GM12873 (cell line): ENCODE measurements around the gene SLC2A4.

Source experiments
- TF ChIP-seq, protein P1 (sequence below): IDR thresholded peaks from 2 replicates; pipeline ENCODE4 v1.5.1; 2012; ENCODE audit warnings: low read depth, mild to moderate bottlenecking, moderate library complexity, low read length, control low read depth; ENCODE audit not compliant: insufficient read depth; ENCODE audit errors: missing control alignments

SLC2A4 gene

GRCh38 chr17:7283471-7284216 is 2.1 kb downstream of the SLC2A4 start:
- TF ChIP-seq, protein P1, sequence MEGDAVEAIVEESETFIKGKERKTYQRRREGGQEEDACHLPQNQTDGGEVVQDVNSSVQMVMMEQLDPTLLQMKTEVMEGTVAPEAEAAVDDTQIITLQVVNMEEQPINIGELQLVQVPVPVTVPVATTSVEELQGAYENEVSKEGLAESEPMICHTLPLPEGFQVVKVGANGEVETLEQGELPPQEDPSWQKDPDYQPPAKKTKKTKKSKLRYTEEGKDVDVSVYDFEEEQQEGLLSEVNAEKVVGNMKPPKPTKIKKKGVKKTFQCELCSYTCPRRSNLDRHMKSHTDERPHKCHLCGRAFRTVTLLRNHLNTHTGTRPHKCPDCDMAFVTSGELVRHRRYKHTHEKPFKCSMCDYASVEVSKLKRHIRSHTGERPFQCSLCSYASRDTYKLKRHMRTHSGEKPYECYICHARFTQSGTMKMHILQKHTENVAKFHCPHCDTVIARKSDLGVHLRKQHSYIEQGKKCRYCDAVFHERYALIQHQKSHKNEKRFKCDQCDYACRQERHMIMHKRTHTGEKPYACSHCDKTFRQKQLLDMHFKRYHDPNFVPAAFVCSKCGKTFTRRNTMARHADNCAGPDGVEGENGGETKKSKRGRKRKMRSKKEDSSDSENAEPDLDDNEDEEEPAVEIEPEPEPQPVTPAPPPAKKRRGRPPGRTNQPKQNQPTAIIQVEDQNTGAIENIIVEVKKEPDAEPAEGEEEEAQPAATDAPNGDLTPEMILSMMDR, result no peak

DNA sequence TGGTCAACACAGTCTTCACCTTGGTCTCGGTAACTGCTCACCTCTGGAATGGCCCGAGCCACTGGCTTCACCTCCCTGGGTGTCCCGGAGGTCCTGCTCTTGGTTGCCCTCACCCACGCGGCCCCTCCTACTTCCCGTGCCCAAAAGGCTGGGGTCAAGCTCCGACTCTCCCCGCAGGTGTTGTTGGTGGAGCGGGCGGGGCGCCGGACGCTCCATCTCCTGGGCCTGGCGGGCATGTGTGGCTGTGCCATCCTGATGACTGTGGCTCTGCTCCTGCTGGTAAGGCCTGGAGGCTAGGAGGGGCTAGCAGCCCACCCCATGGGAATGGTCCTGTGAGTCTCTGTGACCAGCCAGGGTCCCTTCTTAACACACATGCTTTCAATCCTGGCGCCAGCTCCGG is 3.4 kb downstream of the SLC2A4 start:
- TF ChIP-seq, protein P1, result no peak

DNA sequence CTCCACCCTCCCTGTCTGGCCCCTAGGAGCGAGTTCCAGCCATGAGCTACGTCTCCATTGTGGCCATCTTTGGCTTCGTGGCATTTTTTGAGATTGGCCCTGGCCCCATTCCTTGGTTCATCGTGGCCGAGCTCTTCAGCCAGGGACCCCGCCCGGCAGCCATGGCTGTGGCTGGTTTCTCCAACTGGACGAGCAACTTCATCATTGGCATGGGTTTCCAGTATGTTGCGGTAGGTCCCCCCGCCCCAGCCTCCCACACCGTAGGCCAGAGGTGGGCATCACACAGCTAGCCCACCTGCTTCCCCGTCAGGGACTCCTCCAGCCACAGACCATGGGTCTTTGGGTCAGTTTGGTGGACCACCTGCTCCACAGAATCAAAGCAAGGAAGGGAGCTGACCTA is 4.2 kb downstream of the SLC2A4 start:
- TF ChIP-seq, protein P1, result no peak

GRCh38 chr17:7289256-7290032 is 7.9 kb downstream of the SLC2A4 start:
- TF ChIP-seq, protein P1, result no peak

GRCh38 chr17:7290166-7290565 is 8.6 kb downstream of the SLC2A4 start:
- TF ChIP-seq, protein P1, result no peak

- TF ChIP-seq, protein P1, result no peak
Measured at GRCh38 chr17:7290685-7291084, 9.2 kb downstream of the SLC2A4 start.

- TF ChIP-seq, protein P1, result no peak
Measured at GRCh38 chr17:7292194-7292593, 10.7 kb downstream of the SLC2A4 start.
